ENCODE results near the gene FAM135A. TPM values are rescaled to one million over a fixed set of nuclear protein-coding genes. Genes with fewer than 3 reads are reported as not detected.
"Not testable (repeated sequence)": the region's sequence is repeated elsewhere in the genome, so short reads cannot be mapped to it uniquely, and the experiment has no call there.

FAM135A gene
- total RNA-seq, 3 donors from 2014 or later (not counting 1 experiment from before 2014, with no cell fraction given), result 4.8 to 9.3 (median 5.0) TPM

- Histone ChIP-seq H3K9me3 (ENCODE audit: control insufficient read depth, insufficient read depth, low read length) (no peaks in the 10 kb centered on the region), H3K4me1 (ENCODE audit: control insufficient read depth, insufficient read depth, low read length) (no peaks in the 10 kb centered on the region), H3K4me3 (ENCODE audit: low read length) (no peak overlapping the region), H3K36me3 (ENCODE audit: control insufficient read depth, insufficient read depth, low read length) (no peaks in the 10 kb centered on the region), H3K27me3 (ENCODE audit: control insufficient read depth, insufficient read depth, low read length) (no peaks in the 10 kb centered on the region), H3K27ac (ENCODE audit: low read length) (no peak overlapping the region)
- H3K27ac Mint-ChIP-seq, result no peak overlapping the region
- H3K27me3 Mint-ChIP-seq (ENCODE audit: low read depth in 2 of 2), result no peaks in the 10 kb centered on the region
- no peaks in the 10 kb centered on the region for H3K9me3 Mint-ChIP-seq
- no peaks in the 10 kb centered on the region for H3K4me1 Mint-ChIP-seq
- no peak overlapping the region for H3K4me3 Mint-ChIP-seq
- ATAC-seq, result no peak
- WGBS (ENCODE audit: insufficient coverage), result 100% methylated on average over 1 of the region's 2 CpGs
- no peak for TF ChIP-seq CTCF (IDR thresholded peaks at IDR 0.05)
- H3K36me3 Mint-ChIP-seq, result no peaks in the 10 kb centered on the region
- intact Hi-C loops (cut with micrococcal nuclease), result no loop called here
- no peak for DNase-seq
Observed at GRCh38 chr6:70459235-70459634, 45.9 kb downstream of the FAM135A start.

DNA sequence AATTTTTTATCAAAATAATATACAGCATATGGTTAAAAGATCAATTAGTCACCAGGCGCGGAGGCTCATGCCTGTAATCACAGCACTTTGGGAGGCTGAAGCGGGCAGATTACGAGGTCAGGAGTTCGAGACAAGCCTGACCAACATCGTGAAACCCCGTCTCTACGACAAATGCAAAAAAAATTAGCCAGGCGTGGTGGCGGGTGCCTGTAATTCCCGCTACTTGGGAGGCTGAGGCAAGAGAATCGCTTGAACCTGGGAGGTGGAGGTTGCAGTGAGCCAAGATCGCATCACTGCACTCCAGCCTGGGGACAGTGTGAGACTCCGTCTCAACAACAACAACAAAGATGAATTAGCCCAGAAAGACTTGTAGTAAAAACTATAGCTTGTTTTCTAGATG, 46.4 kb downstream of the FAM135A start:
- ATAC-seq; H3K4me1 ChIP-seq (ENCODE audit: control insufficient read depth, insufficient read depth, low read length); H3K4me3 Mint-ChIP-seq; H3K36me3 Mint-ChIP-seq; H3K4me3 ChIP-seq (ENCODE audit: low read length); H3K9me3 Mint-ChIP-seq; H3K27me3 Mint-ChIP-seq (ENCODE audit: low read depth in 2 of 2); intact Hi-C loops (cut with micrococcal nuclease); DNase-seq; H3K27ac ChIP-seq (ENCODE audit: low read length); H3K9me3 ChIP-seq (ENCODE audit: control insufficient read depth, insufficient read depth, low read length); H3K27me3 ChIP-seq (ENCODE audit: control insufficient read depth, insufficient read depth, low read length); H3K4me1 Mint-ChIP-seq; H3K36me3 ChIP-seq (ENCODE audit: control insufficient read depth, insufficient read depth, low read length); H3K27ac Mint-ChIP-seq: not testable (repeated sequence)
- 97% methylated on average over 14 of the region's 14 CpGs for WGBS (ENCODE audit: insufficient coverage)

GRCh38 chr6:70470016-70470415, 56.7 kb downstream of the FAM135A start:
- no peaks in the 10 kb centered on the region for H3K27me3 ChIP-seq (ENCODE audit: control insufficient read depth, insufficient read depth, low read length)
- H3K4me1 ChIP-seq (ENCODE audit: control insufficient read depth, insufficient read depth, low read length), result no peaks in the 10 kb centered on the region
- peaks cover 2% of the 10 kb centered on the region for H3K36me3 ChIP-seq (ENCODE audit: control insufficient read depth, insufficient read depth, low read length)
- no peak overlapping the region for H3K4me3 ChIP-seq (ENCODE audit: low read length)
- Mint-ChIP-seq H3K36me3 (no peaks in the 10 kb centered on the region), H3K9me3 (no peaks in the 10 kb centered on the region), H3K4me1 (no peaks in the 10 kb centered on the region), H3K4me3 (no peak overlapping the region), H3K27me3 (ENCODE audit: low read depth in 2 of 2) (no peaks in the 10 kb centered on the region), H3K27ac (no peak overlapping the region)
- no peaks in the 10 kb centered on the region for H3K9me3 ChIP-seq (ENCODE audit: control insufficient read depth, insufficient read depth, low read length)
- no peak for TF ChIP-seq CTCF (IDR thresholded peaks at IDR 0.05)
- intact Hi-C loops (cut with micrococcal nuclease), result no loop called here
- no peak overlapping the region for H3K27ac ChIP-seq (ENCODE audit: low read length)
- DNase-seq (no peak), ATAC-seq (no peak)

DNA sequence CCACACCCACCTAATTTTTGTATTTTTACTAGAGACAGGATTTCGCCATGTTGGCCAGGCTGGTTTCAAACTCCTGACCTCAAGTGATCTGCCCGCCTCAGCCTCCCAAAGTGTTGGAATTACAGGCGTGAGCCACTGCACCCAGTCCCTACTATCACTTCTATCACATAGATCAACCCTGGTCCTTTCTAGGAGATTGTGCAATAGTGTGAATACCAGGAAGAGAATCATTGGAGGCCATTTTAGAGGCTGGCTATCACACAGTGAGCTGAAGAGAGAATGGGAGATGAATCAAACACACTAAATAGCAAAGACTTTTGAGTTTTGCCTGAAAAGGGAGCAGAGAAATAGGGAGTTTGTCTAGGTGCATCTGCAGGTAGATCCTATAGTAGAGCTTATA, 57.2 kb downstream of the FAM135A start:
- H3K27ac Mint-ChIP-seq; H3K27me3 ChIP-seq (ENCODE audit: control insufficient read depth, insufficient read depth, low read length); H3K4me3 ChIP-seq (ENCODE audit: low read length); H3K9me3 ChIP-seq (ENCODE audit: control insufficient read depth, insufficient read depth, low read length); H3K27me3 Mint-ChIP-seq (ENCODE audit: low read depth in 2 of 2); H3K36me3 ChIP-seq (ENCODE audit: control insufficient read depth, insufficient read depth, low read length); intact Hi-C loops (cut with micrococcal nuclease); ATAC-seq; H3K4me1 Mint-ChIP-seq; H3K4me1 ChIP-seq (ENCODE audit: control insufficient read depth, insufficient read depth, low read length); H3K27ac ChIP-seq (ENCODE audit: low read length); H3K36me3 Mint-ChIP-seq; H3K9me3 Mint-ChIP-seq; DNase-seq; H3K4me3 Mint-ChIP-seq: not testable (repeated sequence)
- 100% methylated on average over 2 of the region's 3 CpGs for WGBS (ENCODE audit: insufficient coverage)

DNA sequence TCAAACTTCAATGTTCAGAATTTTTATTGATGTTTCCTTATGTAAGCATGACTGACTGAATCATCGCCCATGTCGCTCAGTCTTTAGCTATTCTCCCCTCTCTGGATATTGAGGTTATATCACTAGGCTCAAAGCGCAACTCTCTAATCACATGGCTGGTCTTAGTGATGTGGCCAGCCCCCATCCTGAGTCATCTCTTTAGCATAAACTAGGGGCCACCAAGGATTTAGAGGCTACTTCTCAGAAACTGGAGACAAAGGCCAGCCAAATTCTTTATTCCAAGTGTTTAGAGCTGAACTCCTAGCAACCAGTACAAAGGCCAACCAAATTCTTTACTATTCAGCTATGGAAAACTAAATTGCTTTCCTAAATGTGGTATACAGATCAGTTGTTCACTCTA, 61.4 kb downstream of the FAM135A start:
- Histone ChIP-seq H3K9me3 (ENCODE audit: control insufficient read depth, insufficient read depth, low read length) (peaks cover 2% of the 10 kb centered on the region), H3K27ac (ENCODE audit: low read length) (no peak overlapping the region), H3K4me3 (ENCODE audit: low read length) (no peak overlapping the region), H3K27me3 (ENCODE audit: control insufficient read depth, insufficient read depth, low read length) (no peaks in the 10 kb centered on the region), H3K4me1 (ENCODE audit: control insufficient read depth, insufficient read depth, low read length) (no peaks in the 10 kb centered on the region), H3K36me3 (ENCODE audit: control insufficient read depth, insufficient read depth, low read length) (peaks cover 10% of the 10 kb centered on the region)
- no peak for TF ChIP-seq CTCF (IDR thresholded peaks at IDR 0.05)
- 98% methylated on average over 3 of the region's 3 CpGs for WGBS (ENCODE audit: insufficient coverage)
- DNase-seq (no peak), ATAC-seq (no peak)
- Mint-ChIP-seq H3K27ac (no peak overlapping the region), H3K27me3 (ENCODE audit: low read depth in 2 of 2) (no peaks in the 10 kb centered on the region), H3K9me3 (peaks cover 0 to 2% of the 10 kb centered on the region in 2 donors), H3K4me3 (no peak overlapping the region), H3K36me3 (peaks cover 13% of the 10 kb centered on the region), H3K4me1 (no peaks in the 10 kb centered on the region)
- intact Hi-C loops (cut with micrococcal nuclease), result no loop called here
